ENCODE measurements around the gene SMARCB1.

SMARCB1 gene

GRCh38 chr22:23822101-23822671 is 35.4 kb downstream of the SMARCB1 start:
- TF ChIP-seq TAF1 (IDR thresholded peaks at IDR 0.05; ENCODE audit: borderline replicate concordance, insufficient read depth, low read length) (no peak), SIN3A (IDR thresholded peaks at IDR 0.05; ENCODE audit: borderline replicate concordance, insufficient read depth, low read length) (no peak), REST (IDR thresholded peaks at IDR 0.05; ENCODE audit: insufficient read depth in 1 of 2, low read depth in 2 of 2, low read length in 2 of 2) (no peak), POLR2AphosphoS5 (IDR thresholded peaks at IDR 0.05; ENCODE audit: low read depth, low read length) (no peak), FOXP2 (optimal IDR thresholded peaks at IDR 0.05; ENCODE audit: borderline replicate concordance, extremely low read depth, extremely low read length, insufficient read depth) (no peak)

DNA sequence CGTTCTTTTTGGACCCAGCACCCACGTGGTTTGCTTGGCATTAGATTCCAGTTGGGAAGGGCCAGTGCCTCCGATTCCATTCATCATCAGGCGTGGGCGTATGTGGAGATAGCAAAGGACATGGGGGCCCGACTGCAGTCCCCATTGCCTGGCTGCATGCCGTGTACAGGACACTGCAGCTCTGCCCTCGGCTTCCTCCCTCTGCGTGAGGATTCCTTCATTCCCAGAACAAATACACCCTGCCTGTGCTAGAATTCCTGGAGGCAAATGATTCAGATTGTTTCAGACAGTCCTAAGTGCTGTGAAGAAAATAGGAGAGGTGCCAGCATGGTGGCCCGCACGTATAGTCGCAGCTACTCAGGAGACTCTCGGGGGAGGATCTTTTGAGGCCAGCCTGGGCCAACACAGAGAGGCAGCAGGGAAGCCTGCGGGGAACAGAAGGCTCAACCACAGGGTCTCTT is 36.6 kb downstream of the SMARCB1 start:
- TF ChIP-seq REST (IDR thresholded peaks at IDR 0.05; ENCODE audit: insufficient read depth in 1 of 2, low read depth in 2 of 2, low read length in 2 of 2) = no peak

DNA sequence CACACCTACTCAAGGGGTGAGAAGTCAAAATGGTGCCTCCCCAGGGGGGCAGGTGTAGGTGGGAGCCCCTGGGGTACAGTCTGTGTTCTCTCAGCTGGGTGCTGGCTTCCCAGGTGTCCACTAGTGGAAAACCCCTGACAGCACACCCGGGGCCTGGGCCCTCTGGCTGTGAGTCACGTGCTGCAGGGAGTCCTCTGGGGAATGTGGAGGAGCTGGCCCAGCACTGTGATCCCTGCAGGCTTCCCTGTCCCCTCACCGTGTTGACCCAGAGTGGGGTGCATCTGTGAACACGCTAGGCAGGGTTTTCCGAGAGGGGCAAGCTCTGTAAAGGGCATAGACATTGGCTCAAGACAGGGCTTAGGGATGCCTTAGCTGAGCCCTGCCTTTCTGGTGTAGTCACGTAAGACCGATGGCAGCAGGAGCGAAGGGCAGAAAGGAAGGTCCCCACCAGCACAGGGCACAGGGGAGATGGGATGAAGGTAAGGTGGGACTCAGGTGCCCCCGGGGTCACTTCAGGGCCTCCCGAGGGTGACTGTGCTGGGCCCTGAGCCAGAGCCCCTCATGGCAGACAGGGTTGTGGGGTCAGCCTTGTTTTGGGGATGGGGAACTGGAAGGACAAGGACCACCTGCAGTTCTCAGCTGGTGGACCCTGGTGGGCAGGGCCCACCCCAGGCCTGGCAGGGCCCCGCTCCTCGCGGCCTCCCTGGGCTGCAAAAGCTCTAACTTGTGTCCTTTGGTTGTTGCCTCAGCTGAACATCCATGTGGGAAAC is 37.9 kb downstream of the SMARCB1 start:
- TF ChIP-seq FOXP2 (optimal IDR thresholded peaks at IDR 0.05; ENCODE audit: borderline replicate concordance, extremely low read depth, extremely low read length, insufficient read depth) (no peak), SIN3A (IDR thresholded peaks at IDR 0.05; ENCODE audit: borderline replicate concordance, insufficient read depth, low read length) (no peak), TAF1 (IDR thresholded peaks at IDR 0.05; ENCODE audit: borderline replicate concordance, insufficient read depth, low read length) (no peak), REST (IDR thresholded peaks at IDR 0.05; ENCODE audit: insufficient read depth in 1 of 2, low read depth in 2 of 2, low read length in 2 of 2) (no peak), POLR2AphosphoS5 (IDR thresholded peaks at IDR 0.05; ENCODE audit: low read depth, low read length) (no peak)

DNA sequence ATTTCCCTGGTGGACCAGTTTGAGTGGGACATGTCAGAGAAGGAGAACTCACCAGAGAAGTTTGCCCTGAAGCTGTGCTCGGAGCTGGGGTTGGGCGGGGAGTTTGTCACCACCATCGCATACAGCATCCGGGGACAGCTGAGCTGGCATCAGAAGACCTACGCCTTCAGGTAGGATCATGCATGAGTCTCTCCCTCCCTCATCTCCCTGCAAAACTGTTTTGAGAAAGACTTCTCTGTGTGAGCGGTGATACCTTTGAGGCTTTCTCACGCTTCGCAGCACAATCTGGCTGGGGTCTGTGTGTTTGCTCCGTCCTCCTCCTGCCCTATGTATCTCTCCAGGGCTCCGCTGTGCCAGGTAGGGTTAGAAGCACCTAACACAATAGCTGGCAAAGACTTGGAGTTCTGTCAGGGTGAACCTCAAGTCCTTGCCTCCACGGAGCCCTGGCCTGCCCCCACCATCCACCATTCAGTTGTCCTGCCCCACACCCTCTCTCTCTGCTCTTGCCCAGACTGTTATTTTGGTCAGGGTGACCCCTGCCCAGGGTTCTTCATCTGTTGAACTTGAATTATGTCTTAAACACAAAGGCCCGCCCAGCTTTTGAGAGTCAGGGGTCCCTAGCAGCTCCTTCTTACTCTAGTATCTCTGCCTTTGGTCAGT is 38.6 kb downstream of the SMARCB1 start:
- TF ChIP-seq FOXP2 (optimal IDR thresholded peaks at IDR 0.05; ENCODE audit: borderline replicate concordance, extremely low read depth, extremely low read length, insufficient read depth) (no peak), POLR2AphosphoS5 (IDR thresholded peaks at IDR 0.05; ENCODE audit: low read depth, low read length) (no peak), SIN3A (IDR thresholded peaks at IDR 0.05; ENCODE audit: borderline replicate concordance, insufficient read depth, low read length) (no peak), REST (IDR thresholded peaks at IDR 0.05; ENCODE audit: insufficient read depth in 1 of 2, low read depth in 2 of 2, low read length in 2 of 2) (no peak), TAF1 (IDR thresholded peaks at IDR 0.05; ENCODE audit: borderline replicate concordance, insufficient read depth, low read length) (no peak)

Measured in PFSK-1 (cell line).